ENCODE measurements around the gene NXPE2. TPM values are rescaled to one million over a fixed set of nuclear protein-coding genes. Genes with fewer than 3 reads are reported as not detected.
"Not testable (repeated sequence)": the region's sequence is repeated elsewhere in the genome, so short reads cannot be mapped to it uniquely, and the experiment has no call there.

The NXPE2 gene
- total RNA-seq (2014; rRNA removed; shearing (Covaris generic)), result not detected in 2 replicates

GRCh38 chr11:114678125-114679036 lies at the start of gene NXPE2:
NXPE2 (plus strand) TSS chr11:114678527; CDS start chr11:114678576, 49 bp downstream.
- peak; percentile 5 for DNase-seq (ENCODE audit: low spot score)

- DNase-seq (ENCODE audit: low spot score), result not testable (repeated sequence)
Measured at GRCh38 chr11:114631445-114631965, 46.8 kb upstream of the NXPE2 start.

GRCh38 chr11:114639440-114639839 lies 38.9 kb upstream of the NXPE2 start:
- DNase-seq (ENCODE audit: low spot score), result not testable (repeated sequence)

GRCh38 chr11:114650661-114651060 lies 27.7 kb upstream of the NXPE2 start:
- no peak for DNase-seq (ENCODE audit: low spot score)

GRCh38 chr11:114651145-114651718 lies 27.1 kb upstream of the NXPE2 start:
- no peak for DNase-seq (ENCODE audit: low spot score)

- no peak for DNase-seq (ENCODE audit: low spot score)
Measured at GRCh38 chr11:114653148-114653547, 25.2 kb upstream of the NXPE2 start.

- DNase-seq (ENCODE audit: low spot score), result no peak
Measured at GRCh38 chr11:114664641-114665040, 13.7 kb upstream of the NXPE2 start.

- no peak for DNase-seq (ENCODE audit: low spot score)
Measured at GRCh38 chr11:114666760-114667159, 11.6 kb upstream of the NXPE2 start.

GRCh38 chr11:114668109-114668508 lies 10.2 kb upstream of the NXPE2 start:
- no peak for DNase-seq (ENCODE audit: low spot score)

- DNase-seq (ENCODE audit: low spot score), result no peak
Measured at GRCh38 chr11:114673661-114674060, 4.7 kb upstream of the NXPE2 start.

GRCh38 chr11:114679505-114679904 lies 1.2 kb downstream of the NXPE2 start:
- DNase-seq (ENCODE audit: low spot score), result no peak

- no peak for DNase-seq (ENCODE audit: low spot score)
Measured at GRCh38 chr11:114683007-114683406, 4.7 kb downstream of the NXPE2 start.

GRCh38 chr11:114684636-114685035 lies 6.3 kb downstream of the NXPE2 start:
- peak; percentile 6 for DNase-seq (ENCODE audit: low spot score)

GRCh38 chr11:114685097-114685496 lies 6.8 kb downstream of the NXPE2 start:
- no peak for DNase-seq (ENCODE audit: low spot score)

GRCh38 chr11:114705280-114706024 lies 27.1 kb downstream of the NXPE2 start:
- DNase-seq (ENCODE audit: low spot score), result no peak

- DNase-seq (ENCODE audit: low spot score), result no peak
Measured at GRCh38 chr11:114709960-114710359, 31.6 kb downstream of the NXPE2 start.

GRCh38 chr11:114713756-114714155 lies 35.4 kb downstream of the NXPE2 start:
- DNase-seq (ENCODE audit: low spot score), result no peak

GRCh38 chr11:114719562-114719961 lies 41.2 kb downstream of the NXPE2 start:
- DNase-seq (ENCODE audit: low spot score), result no peak

GRCh38 chr11:114724916-114725524 lies 46.7 kb downstream of the NXPE2 start:
- DNase-seq (ENCODE audit: low spot score), result no peak

- no peak for DNase-seq (ENCODE audit: low spot score)
Measured at GRCh38 chr11:114725623-114726022, 47.3 kb downstream of the NXPE2 start.

- DNase-seq (ENCODE audit: low spot score), result no peak
Measured at GRCh38 chr11:114736806-114737205, 58.5 kb downstream of the NXPE2 start.

Data from HT-29 (cell line).